ENCODE data around the gene TRMT1. TPM values are rescaled to one million over a fixed set of nuclear protein-coding genes. Genes with fewer than 3 reads are reported as not detected.
A peak's percentile ranks its signal among the peaks of the same experiment; 100 is the strongest.
"Not testable (repeated sequence)": the region's sequence is repeated elsewhere in the genome, so short reads cannot be mapped to it uniquely, and the experiment has no call there.

TRMT1 gene
- polyA plus RNA-seq, 1 donor: 42.0 TPM

DNA sequence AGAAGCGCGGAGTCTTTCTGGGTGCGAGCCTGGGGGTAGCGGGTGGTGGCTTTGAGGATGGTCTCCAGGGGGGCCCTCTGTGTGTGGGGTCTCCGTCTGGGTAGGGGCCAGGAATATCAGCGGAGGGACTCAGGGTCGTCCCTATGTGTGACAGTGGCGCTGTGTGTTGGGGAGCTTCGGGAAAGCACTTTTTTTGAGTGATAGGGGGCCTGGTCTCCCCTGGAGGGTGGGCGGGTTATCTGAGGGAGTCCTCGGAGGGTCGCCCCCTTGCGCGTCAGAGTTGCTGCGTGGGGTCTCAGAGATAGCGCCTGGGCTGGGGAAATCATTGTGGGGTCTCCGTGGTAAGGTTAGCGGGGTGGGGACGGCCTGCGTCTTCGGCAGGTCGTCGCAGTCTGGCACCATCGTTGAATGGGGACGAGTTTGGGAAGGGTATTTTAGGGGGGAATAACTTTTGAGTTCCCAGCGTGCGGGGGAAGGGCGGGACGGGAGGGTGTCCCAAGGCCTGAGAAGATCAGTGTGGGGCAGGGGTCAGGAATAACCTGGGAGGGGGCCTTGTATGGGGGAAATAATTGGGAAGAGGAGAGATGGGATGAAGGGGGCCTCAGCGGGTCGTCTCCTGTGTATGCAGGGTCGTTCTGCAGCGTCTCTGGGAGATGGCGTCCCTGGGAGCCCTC, 34.5 kb upstream of the TRMT1 start:
- DNase-seq: peak; percentile 25

DNA sequence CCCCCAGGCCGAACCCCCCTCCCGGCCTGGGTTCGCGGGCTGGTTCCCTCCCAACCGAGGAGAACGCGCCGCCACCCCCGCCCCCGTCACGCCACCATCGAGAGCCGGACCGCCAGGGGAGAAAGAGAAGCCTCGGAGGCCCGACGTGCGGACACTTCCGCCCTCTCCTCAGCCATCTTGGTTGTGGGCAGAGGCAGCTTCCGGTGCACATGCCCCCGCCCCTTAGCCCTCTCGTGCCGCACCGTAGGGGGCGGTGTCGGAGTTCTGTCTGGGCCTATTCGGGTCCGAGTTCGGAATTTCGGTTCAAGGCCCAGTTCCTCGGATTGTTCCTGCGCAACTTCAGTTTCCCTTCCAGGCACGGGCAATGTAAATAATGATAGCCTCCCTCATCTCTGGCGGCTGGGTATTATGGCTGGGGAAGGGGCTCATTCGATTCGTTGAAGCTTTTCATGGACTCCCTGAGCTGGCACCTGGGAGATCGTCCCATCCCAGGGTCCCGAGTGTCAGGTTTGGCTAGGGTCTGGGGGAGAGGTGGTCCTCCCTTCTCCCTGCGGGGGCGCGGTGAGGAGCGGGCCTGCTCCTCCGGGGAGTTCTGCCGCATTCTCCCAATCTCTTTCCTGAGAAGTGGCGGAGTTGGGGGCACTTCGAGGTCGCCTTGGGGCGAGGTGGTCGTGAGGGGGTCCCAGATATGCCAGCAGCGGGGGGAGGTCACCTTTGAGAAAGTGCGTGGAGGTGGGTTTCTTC, 33.8 kb upstream of the TRMT1 start, which contains the start of the genes IER2 and STX10:
IER2 (plus strand) TSS at position 225 of the 744 bp plus-strand sequence. CDS start 2,776 bp downstream, outside the sequence.
STX10 (minus strand) TSS at position 189 of the 744 bp plus-strand sequence. CDS start 202 bp downstream, outside the sequence.
- DNase-seq: peak; percentile 92

DNA sequence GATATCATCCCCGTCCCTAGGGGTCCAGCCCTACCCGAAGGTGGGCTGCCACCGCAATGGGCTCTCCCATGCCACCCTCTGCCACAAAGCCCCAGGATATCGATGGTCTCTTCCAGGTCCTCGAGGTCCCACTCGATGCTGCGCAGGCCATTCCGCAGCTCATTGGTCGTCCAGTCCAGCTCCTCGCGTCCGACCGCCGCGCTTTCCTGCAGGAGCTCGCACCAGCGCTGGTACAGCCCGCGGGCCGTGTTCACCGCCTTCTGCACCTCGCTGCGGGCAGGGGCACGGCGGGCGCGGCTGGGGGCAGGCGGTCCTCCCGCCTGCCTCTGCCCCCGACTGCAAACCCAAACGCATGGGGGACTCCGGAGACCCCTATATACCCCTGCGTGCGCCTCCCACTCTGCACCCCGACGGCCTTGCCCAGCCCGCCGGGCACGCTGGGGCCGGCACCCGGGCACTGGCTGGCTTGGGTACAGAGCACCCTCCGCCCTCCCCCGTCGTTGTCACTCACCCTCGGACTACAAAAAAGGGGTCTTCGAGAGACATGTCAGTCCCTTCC, 33.2 kb upstream of the TRMT1 start:
- DNase-seq: peak; percentile 26

DNA sequence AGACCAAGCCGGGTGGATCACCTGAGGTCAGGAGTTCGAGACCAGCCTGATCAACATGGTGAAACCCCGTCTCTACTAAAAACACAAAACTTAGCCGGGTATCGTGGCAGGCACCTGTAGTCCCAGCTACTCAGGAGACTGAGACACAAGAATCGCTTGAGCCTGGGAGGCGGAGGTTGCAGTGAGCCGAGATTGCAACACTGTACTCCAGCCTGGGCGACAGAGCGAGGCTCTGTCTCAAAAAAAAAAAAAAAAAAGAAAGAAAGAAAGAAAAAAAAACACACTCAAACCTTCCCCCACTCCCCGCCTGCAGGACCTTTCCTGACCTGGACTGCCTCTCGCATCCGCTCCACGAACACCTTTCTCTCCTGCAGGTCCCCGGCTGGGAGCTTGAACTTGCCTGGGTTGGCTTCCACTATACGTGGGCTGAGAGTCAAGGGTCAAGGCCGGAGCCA, 32.7 kb upstream of the TRMT1 start:
- not testable (repeated sequence) for DNase-seq

DNA sequence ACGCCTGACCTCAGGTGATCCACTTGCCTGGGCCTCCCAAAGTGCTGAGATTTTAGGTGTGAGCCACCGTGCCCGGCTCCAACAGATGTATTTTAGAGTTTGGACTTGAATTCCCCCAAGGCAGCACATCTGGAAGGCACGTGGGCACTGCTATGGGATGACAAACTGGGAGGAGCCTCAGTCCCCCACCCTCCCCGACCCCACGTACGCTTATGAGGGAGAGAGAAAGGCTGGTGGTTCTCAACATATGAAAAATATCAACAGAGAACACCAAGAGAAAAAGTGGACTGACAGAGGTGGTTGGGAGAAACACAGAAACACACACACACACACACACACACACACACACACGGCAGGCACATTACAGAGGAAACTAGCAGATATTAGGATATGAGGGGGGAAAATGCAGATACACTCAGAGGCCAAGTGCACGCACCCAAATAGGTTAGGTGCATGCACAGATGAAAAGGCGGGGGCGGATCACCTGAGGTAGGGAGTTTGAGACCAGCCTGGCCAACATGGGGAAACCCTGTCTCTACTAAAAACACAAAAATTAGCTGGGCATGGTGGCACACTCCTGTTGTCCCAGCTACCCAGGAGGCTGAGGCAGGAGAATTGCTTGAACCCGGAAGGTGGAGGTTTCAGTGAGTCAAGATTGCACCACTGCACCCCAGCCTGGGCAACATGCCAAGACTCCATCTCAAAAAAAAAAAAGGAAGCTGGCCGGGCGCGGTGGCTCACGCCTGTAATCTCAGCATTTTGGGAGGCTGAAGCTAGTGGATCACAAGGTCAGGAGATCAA, 30.4 kb upstream of the TRMT1 start:
- no peak for DNase-seq

DNA sequence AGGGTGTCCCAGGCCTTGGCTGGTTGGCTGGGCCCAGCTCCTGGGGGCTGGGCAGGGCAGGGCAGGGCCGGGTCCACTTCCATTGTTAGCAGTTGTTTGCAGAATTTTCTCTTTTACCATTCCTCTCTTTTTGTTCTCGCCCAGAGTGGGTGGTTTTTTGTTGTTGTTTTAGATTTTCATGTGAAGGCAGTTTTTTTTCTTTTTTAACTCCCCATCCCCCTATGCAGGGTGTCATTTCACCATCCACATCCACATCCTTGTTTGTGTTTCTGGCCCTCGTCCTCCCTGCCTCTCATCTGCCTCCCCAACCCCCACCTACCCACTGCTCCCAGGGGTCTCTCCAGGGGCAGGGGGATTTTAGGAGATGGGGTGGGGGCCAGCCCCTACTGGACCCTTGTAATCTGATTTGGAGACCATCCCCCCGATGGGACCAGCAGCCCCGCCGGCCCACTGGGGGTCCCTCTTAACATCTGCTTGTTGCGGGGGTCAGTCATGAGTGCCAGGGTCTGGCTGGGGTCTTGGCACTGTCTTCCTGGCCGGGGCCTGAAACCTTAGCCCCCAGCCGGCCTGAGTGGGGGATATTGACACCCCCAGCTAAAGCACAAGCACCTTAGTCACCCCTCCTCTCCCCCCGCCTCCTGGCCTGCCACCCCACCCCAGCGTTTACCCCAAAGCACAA, 23.2 kb upstream of the TRMT1 start:
- DNase-seq: no peak

DNA sequence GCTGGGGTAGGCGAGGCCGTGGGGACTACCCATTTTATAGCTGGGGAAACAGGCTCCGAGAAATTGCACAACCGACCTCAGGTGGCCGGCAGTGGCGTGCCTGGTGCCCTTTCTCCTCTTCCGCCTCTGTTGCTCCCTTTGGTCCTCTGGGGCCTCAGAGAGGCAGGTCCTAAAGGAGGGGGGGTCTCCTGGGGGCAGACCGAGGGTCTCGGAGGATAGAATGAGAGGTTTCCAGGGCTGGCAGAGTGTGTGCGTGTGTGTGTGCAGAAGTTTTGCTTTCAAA, 22.3 kb upstream of the TRMT1 start:
- no peak for DNase-seq

DNA sequence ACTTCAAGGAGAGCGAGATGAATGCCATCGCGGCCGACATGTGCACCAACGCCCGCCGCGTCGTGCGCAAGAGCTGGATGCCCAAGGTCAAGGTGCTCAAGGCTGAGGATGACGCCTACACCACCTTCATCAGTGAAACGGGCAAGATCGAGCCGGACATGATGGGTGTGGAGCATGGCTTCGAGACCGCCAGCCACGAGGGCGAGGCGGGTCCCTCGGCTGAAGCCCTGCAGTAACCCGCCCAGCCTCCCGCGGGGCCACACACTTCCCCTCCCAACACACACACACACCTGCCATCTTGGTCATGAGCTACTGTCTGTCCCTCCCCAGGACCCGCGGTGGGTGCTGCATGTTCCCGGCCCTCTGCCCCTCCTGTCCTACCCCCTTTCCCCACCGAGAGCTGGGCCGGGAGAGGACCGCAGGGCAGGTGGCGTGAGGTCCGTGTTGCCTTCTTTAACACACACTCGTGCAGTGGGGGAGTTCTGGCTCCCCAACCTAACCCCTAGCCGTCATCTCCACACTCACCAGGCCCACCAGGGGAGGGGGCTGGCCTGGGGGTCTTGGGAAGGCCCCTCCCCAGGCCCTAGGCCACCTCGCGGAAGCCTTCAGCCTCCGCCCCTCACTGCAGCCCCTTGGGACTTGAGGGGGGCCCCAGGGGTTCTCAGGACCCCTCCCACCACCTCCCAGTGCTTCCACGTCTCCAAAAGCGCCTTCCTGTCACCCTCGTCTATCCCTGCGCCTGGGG, 21.8 kb upstream of the TRMT1 start:
- DNase-seq: no peak

DNA sequence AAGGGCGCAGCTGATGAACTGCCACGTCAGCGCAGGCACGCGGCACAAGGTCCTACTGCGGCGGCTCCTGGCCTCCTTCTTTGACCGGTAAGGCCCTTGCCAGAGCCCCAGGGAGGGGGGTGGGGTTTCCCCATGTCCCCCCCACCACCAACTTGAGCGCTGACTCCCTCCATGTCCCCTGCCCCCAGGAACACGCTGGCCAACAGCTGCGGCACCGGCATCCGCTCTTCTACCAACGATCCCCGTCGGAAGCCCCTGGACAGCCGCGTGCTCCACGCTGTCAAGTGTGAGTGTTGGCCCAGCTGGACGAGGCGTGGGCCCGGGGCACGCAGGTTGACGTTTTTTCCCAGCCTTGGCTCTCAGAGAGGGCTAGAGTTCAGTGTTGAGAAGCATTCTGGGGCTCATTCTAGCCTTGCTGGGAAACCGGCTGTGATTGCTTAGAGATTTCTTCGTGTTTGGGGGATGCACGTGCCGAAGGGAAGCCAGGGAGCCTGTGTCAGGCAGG, 20.8 kb upstream of the TRMT1 start:
- DNase-seq: no peak

DNA sequence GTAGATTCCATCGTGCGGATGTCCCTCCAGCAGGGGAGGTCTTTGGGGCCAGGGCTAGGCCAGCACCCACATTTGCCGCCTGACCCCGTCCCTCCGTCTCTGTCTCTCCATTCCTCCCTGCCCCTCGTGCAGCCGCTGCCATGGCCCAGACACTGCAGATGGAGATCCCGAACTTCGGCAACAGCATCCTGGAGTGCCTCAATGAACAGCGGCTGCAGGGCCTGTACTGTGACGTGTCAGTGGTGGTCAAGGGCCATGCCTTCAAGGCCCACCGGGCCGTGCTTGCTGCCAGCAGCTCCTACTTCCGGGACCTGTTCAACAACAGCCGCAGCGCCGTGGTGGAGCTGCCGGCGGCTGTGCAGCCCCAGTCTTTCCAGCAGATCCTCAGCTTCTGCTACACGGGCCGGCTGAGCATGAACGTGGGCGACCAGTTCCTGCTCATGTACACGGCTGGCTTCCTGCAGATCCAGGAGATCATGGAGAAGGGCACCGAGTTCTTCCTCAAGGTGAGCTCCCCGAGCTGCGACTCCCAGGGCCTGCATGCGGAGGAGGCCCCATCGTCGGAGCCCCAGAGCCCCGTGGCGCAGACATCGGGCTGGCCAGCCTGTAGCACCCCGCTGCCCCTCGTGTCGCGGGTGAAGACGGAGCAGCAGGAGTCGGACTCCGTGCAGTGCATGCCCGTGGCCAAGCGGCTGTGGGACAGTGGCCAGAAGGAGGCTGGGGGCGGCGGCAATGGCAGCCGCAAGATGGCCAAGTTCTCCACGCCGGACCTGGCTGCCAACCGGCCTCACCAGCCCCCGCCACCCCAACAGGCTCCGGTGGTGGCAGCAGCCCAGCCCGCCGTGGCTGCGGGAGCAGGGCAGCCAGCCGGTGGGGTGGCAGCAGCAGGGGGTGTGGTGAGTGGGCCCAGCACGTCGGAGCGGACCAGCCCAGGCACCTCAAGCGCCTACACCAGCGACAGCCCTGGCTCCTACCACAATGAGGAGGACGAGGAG, 18.8 kb upstream of the TRMT1 start:
- DNase-seq: no peak

DNA sequence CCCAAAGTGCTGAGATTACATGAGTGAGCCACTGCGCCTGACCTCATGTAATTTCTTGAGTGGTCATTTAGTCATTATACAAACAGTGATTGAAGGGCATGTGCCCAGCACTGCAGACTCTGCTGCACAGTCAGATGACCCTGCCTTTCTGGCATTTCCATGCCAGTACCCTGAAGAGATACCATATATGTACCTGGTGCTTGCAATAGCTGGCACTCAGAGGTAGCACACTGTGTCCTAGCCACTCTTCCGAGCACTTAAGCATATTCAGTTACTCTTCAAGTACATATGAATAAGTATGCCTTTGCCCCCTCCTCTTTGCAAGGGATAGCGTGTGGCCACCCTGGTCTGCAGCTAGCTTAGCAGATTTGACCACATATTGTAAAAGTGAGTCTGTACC, 18.1 kb upstream of the TRMT1 start:
- no peak for DNase-seq

DNA sequence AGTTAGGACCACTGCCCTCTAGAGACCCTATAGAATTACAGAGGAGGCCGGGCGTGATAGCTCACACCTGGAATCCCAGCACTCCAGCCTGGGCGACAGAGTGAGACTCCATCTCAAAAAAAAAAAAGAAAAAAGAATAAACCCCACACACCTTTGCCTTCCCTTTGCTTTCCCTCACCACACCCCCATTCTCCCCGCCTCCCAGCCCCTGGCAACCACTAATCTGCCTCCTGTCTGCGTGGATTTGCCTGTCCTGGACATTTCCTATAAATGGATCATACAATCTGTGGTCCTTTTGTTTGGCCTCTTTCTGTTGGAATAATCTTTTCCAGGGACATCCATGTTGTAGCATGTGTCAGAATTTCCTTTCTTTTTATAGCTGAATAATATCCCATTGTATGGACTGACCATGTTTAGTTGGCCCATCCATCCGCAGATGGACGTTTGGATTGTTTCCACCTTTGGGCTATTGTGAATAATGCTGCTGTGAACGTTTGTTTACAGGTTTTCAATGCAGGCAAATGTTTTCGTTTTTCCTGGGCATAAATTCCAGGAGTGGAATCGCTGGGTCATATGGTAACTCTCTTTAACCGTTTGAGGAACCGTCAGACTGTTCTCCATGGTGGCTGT, 16.8 kb upstream of the TRMT1 start:
- DNase-seq: no peak

DNA sequence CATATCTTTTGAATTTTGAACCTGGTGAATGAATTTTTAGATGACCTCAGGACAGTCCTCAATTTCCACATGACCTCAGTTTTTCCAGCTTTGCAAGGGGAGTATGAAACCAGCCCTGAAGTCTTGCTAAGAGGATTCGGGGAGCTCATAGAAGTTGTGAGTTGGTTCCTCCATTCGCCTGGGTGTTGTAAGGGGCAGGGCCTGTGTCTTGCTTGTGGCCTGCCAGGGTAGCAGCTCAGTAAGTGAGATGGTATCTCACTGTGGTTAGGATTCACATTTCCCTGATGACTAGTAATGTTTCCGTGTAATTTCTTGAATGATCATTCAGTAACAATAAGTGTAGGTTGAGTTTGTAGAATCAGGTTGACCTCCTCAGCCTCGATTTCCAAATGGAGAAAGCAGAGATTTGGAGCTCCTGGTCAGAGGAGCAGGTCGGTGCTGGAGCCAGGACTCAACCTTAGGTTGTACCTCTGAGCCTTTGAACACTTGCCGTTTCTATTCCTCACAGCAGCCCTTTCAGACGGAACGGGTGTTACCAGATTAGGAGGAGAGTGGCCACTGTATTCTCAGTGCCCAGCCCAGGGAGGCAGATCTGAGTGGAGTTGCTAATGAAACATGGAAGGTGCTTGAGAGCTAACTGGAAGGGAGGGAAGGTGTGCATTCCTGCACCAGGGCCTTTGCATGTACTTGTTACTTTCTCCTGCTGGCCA, 16.1 kb upstream of the TRMT1 start:
- DNase-seq: no peak

DNA sequence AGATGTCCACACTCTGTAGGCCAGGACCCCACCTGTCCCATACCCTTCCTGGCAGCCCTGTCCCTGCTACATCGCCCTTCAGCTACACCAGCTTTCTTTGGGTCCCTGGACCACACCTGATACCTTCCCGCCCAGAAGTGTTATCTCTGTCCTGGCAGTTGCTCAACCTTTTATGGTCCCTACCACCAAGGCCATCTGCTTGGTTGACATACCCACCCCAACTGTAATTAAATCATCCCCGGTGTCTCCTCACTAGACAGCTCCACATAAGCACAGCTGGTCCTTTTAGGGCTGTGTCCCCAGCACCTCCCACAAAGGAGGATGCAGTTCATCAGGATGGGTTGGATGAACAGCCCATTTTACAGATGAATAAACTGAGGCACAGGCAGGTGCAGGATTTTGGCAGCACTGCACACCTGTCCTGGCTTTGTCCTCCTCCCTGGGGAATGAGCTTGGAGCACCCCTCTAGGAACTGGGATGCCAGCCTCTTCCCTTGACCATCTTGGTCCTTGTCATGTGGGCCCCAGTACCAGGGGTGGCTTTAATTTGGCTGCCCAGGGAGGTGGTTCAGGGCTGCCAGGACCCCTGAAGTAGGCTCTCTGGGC, 14.4 kb upstream of the TRMT1 start:
- no peak for DNase-seq

DNA sequence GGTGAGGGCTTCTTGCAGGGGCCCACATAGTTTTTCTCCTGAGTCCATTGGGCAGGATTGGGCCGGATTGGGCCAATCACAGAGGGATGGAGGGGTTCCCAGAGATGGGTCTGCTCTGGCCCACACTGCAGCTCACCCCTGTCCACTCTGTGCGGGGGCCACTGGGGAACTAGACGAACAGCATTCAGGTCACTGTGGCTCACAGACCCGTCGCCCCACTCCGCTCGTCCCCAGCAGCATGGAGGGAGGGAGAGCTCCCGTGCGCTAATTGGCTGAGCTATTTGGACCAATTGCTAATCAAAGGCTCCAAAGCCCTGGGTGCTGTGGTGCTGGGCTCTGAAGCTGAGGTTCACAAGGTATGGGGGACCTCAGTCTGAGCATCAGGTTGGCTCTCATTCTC, 12.8 kb upstream of the TRMT1 start:
- DNase-seq: no peak

DNA sequence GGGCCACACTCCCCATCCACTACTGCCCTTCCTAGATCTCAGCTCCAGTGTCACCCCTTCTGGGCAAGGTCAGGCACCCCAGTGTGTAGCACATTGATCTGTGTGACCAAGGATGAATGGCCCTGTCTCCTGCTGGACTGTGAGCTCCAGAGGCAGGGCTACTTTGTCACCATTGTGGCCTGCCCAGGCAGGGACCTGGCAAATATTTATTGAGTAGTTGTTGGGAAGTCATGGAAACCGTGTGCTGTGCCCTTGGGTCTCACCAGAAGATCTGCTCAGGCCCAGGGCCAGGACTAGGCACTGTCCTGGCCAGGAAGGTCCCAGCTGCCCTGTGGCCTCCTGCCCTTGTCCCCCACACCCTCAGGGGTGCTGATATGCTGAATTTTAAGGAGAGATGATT, 12.0 kb upstream of the TRMT1 start:
- DNase-seq: no peak

DNA sequence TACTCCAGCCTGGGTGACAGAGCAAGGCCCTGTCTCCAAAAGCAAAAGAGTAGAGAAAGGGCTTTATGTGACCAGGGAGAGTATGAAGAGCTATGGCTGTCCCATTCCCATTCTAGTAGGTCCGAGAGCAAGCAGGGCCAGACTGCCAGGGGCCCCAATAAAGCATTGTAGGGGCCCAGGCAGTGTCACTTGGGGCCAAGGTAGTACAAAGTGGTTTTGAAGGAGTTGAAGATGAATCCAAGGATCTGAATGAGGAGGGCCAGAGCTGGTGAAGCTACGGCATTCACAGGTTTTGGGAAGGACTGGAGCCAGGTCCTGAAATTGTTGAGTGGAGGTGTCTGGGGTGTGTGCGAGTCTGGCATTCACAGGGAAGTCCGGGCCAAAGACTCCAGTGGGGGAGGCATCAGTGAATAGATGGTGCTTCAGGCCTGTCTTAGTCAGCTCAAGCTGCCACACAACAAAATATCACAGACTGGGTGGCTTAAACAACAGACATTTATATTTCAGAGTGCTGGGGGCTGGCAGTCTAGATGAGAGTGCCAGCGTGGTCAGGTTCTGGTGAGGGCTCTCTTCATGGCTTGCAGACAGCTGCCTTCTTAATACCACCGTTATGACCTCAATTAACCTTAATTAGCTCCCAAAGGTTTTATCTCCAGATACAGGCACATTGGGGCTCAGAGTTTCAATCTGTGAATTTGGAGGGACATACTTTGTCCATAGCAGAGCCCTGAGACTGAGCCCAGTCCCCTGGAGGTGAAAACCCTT, 11.5 kb upstream of the TRMT1 start:
- no peak for DNase-seq

All from left kidney (tissue), 2 donors.